Heart left ventricle (tissue), 16 donors: ENCODE measurements around the gene XPR1. TPM values are rescaled to one million over a fixed set of nuclear protein-coding genes. Genes with fewer than 3 reads are reported as not detected.
"Not testable (repeated sequence)": the region's sequence is repeated elsewhere in the genome, so short reads cannot be mapped to it uniquely, and the experiment has no call there.

ENCODE experiments used
- ATAC-seq, 4 donors: fragments of 200-7000 bp; cut with Tn5 transposase; one replicate each; pipeline ENCODE4 v1.9.1; 2020 to 2022; ENCODE audit warnings: moderate library complexity in 4 of 4, mild to moderate bottlenecking in 3 of 4, moderate number of reproducible peaks in 1 of 4
- DNase-seq, 5 donors: peaks; one replicate each; pipeline ENCODE4 v3.0.0-alpha.2; 2020
- H3K27ac ChIP-seq, 12 donors: fragments of 200-600 bp; sonication (generic) in 4 of 12; one replicate each; pipeline versions ENCODE4 v1.5.0 to v1.8.0; 2016 to 2022; ENCODE audit warnings: mild to moderate bottlenecking in 2 of 12
- H3K27me3 ChIP-seq, 9 donors: fragments of 200-600 bp; sonication (generic) in 2 of 9; one replicate each; pipeline versions ENCODE4 v1.5.1 to v1.8.0; 2016 to 2022; ENCODE audit warnings: mild to moderate bottlenecking in 3 of 9
- H3K36me3 ChIP-seq, 9 donors: fragments of 200-600 bp; sonication (generic) in 2 of 9; one replicate each; pipeline versions ENCODE4 v1.5.0 to v1.8.0; 2018 to 2022; ENCODE audit warnings: mild to moderate bottlenecking in 2 of 9
- H3K4me1 ChIP-seq, 12 donors: fragments of 200-600 bp; sonication (generic) in 4 of 12; one replicate each; pipeline versions ENCODE4 v1.5.0 to v1.8.0; 2016 to 2022; ENCODE audit warnings: mild to moderate bottlenecking in 3 of 12
- H3K4me3 ChIP-seq, 12 donors: fragments of 200-600 bp; sonication (generic) in 4 of 12; one replicate each; pipeline versions ENCODE4 v1.5.0 to v1.8.0; 2017 to 2022; ENCODE audit warnings: mild to moderate bottlenecking in 9 of 12, moderate library complexity in 4 of 12
- H3K9me3 ChIP-seq, 12 donors: fragments of 200-600 bp; sonication (generic) in 4 of 12; one replicate each; pipeline versions ENCODE4 v1.5.0 to v1.8.0; 2016 to 2022; ENCODE audit warnings: mild to moderate bottlenecking in 1 of 12
- POLR2A ChIP-seq, 2 donors: fragments of 450-650 bp; IDR thresholded peaks; one replicate each; pipeline ENCODE4 v1.6.1; 2017; ENCODE audit warnings: antibody characterized with exemption in 2 of 2, mild to moderate bottlenecking in 2 of 2, moderate library complexity in 2 of 2
- WGBS, 4 donors: extraction: QIAGEN DNeasy Blood & Tissue Kit in 2 of 4; methylation state at CpG; one replicate each; pipeline versions ENCODE4 v1.1.5 to v1.1.7; 2013 to 2018; 5-methylcytosine and 5-hydroxymethylcytosine counted together
- intact Hi-C, 10 donors: fragments of 100-400 bp; cut with DNase I; formaldehyde crosslinking; loops; one replicate each; pipeline versions ENCODE4 v1.11.1 to v1.14.2; 2022
- polyA plus RNA-seq, 2 donors: library from polyadenylated mRNA; stranded (reverse); fragments of 200-250 nt; gene quantifications; one replicate each; pipeline ENCODE4 v1.2.3, GENCODE V29; 2013
- total RNA-seq, 9 donors: library from RNA; depleted of rRNA in 2 of 9; stranded (reverse); fragments of >200 nt in 2 of 9; fragmentation: NEBNext Ultra II Directional in 3 of 9; extraction: Animal tissue kit (Norgen Biotek cat#: 25700) in 3 of 9; gene quantifications; one replicate each; pipeline versions ENCODE4 v1.1.0 to v1.2.4, GENCODE V29; 2016 to 2023
- TF ChIP-seq, protein P1 (sequence below), 12 donors: fragments of 200-600 bp; sonication (generic) in 4 of 12; IDR thresholded peaks; one replicate each; pipeline versions ENCODE4 v1.5.0 to v1.8.0; 2018 to 2022; ENCODE audit warnings: antibody characterized with exemption in 12 of 12, mild to moderate bottlenecking in 5 of 12
- donor health status: ischemic (EF 13 %, LVEDD 7.1; RV severe dilation, severe dysfunction).
- donor health status: healthy with polysubstance abuse.
- donor health status: DM: no; HTN: yes; CAD: no.
- donor health status: DM: no; HTN: no; CAD: no.
- donor health status: ischemic (EF 25% LVEDD 6.9; RV normal size, moderate dysfunction).
- donor health status: ischemic (EF 25% LVEDD 5.7; RV mildly dilated, moderate dysfunction).
- donor health status: healthy.
- donor health status: DM: yes; HTN: yes; CAD: no.
- donor health status: ischemic (EF 35%, LVEDD 5.7; RV mildly dilated, moderate dysfunction).
- donor health status: nonischemic (EF 11% LVEDD 7.7; RV severe dilation, severe dysfunction).
- donor health status: DM: yes; HTN: yes; CAD: no.
- donor health status: PGD.
- donor health status: ischemic (EF 29% LVEDD 5.4; RV normal size, mild dysfunction).
- donor health status: nonischemic (EF 23%, LVEDD 6.1; RV moderate dilation, normal function).

Gene XPR1
- total and polyA plus RNA-seq, 11 donors, result 18.6 to 163 (median 59.8) TPM

DNA sequence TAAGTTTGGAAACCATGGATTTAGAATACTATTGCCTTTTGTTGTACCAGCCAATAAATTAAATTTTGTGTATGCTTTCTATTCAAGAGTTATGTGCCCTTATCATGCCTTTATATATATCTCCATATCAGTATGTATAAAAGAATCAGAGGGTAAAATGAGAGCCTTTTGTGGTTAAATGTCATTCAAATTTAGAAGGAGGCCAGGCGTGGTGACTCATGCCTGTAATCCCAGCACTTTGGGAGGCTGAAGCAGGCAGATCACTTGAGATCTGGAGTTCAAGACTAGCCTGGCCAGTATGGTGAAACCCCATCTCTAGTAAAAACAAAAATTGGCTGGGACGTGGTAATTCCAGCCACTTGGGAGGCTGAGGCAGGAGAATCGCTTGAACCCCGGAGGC is 88.9 kb downstream of the XPR1 start:
- peaks cover 0 to 40% (median 11%) of the 10 kb centered on the region in 12 donors for H3K4me1 ChIP-seq
- WGBS, 4 donors, result 88 to 96% (median 96%) methylated on average over 4 of the region's 4 CpGs
- no peak for TF ChIP-seq POLR2A (IDR thresholded peaks at IDR 0.05)
- TF ChIP-seq, protein P1, sequence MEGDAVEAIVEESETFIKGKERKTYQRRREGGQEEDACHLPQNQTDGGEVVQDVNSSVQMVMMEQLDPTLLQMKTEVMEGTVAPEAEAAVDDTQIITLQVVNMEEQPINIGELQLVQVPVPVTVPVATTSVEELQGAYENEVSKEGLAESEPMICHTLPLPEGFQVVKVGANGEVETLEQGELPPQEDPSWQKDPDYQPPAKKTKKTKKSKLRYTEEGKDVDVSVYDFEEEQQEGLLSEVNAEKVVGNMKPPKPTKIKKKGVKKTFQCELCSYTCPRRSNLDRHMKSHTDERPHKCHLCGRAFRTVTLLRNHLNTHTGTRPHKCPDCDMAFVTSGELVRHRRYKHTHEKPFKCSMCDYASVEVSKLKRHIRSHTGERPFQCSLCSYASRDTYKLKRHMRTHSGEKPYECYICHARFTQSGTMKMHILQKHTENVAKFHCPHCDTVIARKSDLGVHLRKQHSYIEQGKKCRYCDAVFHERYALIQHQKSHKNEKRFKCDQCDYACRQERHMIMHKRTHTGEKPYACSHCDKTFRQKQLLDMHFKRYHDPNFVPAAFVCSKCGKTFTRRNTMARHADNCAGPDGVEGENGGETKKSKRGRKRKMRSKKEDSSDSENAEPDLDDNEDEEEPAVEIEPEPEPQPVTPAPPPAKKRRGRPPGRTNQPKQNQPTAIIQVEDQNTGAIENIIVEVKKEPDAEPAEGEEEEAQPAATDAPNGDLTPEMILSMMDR (IDR thresholded peaks at IDR 0.05), result no peak

DNA sequence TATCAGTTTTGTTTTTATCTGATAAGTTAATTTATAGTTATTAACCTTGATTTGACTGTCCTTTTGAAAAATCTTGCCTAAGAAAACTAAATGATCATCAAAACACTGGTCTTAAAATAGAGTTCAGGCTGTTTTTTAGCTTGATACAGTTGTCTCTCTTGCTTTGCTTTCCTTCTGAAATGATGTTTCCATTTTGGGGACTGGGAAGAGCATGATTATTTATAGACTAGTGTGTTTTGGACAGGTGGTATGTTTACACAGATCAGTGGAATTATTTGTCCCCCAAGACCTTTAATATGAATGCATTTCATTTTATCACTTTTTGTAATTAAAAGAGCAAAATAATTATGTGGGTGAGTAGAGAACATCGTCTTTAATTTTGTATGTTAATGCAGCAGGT is 90.8 kb downstream of the XPR1 start:
- WGBS, 4 donors, result 88 to 95% (median 93%) methylated on average over 1 of the region's 1 CpG
- ATAC-seq, result peak in 1 of 4 donors; percentile 41
- Histone ChIP-seq H3K4me3 (no peak overlapping the region), H3K27ac (peak overlapping the region in 4 of 12 donors; percentile 11 to 31 (median 20)), H3K36me3 (no peaks in the 10 kb centered on the region), H3K9me3 (peaks cover 0 to 5% (median 0%) of the 10 kb centered on the region in 12 donors), H3K4me1 (peaks cover 0 to 42% (median 11%) of the 10 kb centered on the region in 12 donors), H3K27me3 (no peaks in the 10 kb centered on the region)
- intact Hi-C loops, result no loop called here
- DNase-seq, result no peak
- TF ChIP-seq, protein P1 (IDR thresholded peaks at IDR 0.05), result no peak
- TF ChIP-seq POLR2A (IDR thresholded peaks at IDR 0.05), result no peak

More for the DNA sequence above, 88.9 kb downstream of the XPR1 start:
- Histone ChIP-seq H3K4me3 (no peak overlapping the region), H3K9me3 (no peaks in the 10 kb centered on the region), H3K27me3 (no peaks in the 10 kb centered on the region), H3K27ac (no peak overlapping the region), H3K36me3 (no peaks in the 10 kb centered on the region)
- ATAC-seq, result no peak
- intact Hi-C loops, result no loop called here
- DNase-seq, result no peak

DNA sequence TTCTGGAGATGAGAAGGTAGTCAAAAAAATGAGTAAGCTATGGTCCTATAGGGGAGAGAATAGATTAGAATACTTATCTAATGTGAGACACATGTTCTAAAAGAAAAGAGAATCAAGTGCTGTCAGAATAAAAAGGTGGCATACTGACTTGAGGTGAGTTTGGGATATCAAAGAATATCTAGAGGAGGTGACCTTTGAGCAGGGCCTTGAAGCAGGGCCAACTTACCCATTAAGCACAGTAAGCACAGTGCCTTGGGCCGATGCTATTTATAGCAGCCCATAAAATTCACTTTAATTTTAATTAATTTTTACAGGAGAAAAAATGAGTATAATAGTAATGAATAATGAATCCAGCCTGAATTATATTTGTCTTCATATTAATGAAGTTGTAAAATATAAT is 92.2 kb downstream of the XPR1 start:
- Histone ChIP-seq H3K4me3 (no peak overlapping the region), H3K4me1 (peaks cover 0 to 37% (median 11%) of the 10 kb centered on the region in 12 donors), H3K9me3 (peaks cover 0 to 8% (median 0%) of the 10 kb centered on the region in 12 donors), H3K27me3 (no peaks in the 10 kb centered on the region), H3K36me3 (no peaks in the 10 kb centered on the region), H3K27ac (peak overlapping the region in 2 of 12 donors; percentile 7 to 16)
- no peak for DNase-seq
- intact Hi-C loops, result no loop called here
- peak in 3 of 4 donors; percentile 44 to 68 (median 62) for ATAC-seq
- TF ChIP-seq, protein P1 (IDR thresholded peaks at IDR 0.05), result no peak
- no peak for TF ChIP-seq POLR2A (IDR thresholded peaks at IDR 0.05)
- 46 to 72% (median 58%) methylated on average over 1 of the region's 1 CpG for WGBS, 4 donors

DNA sequence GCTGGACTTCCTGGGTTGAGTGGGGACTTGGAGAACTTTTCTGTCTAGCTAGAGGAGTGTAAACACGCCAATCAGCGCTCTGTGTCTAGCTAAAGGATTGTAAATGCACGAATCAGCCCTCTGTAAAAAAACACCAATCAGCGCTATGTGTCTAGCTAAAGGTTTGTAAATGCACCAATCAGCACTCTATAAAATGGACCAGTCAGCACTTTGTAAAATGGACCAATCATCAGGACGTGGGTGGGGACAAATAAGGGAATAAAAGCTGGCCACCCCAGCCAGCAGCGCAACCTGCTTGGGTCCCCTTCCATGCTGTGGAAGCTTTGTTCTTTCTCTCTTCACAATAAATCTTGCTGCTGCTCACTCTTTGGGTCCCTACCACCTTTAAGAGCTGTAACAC is 94.2 kb downstream of the XPR1 start:
- 92 to 100% (median 95%) methylated on average over 6 of the region's 6 CpGs for WGBS, 4 donors
- ATAC-seq, H3K27ac ChIP-seq, DNase-seq, H3K36me3 ChIP-seq, H3K4me3 ChIP-seq, intact Hi-C loops, H3K27me3 ChIP-seq: not testable (repeated sequence)
- peaks cover 0 to 32% (median 9%) of the 10 kb centered on the region in 12 donors for H3K4me1 ChIP-seq
- H3K9me3 ChIP-seq, result peaks cover 0 to 23% (median 6%) of the 10 kb centered on the region in 12 donors

DNA sequence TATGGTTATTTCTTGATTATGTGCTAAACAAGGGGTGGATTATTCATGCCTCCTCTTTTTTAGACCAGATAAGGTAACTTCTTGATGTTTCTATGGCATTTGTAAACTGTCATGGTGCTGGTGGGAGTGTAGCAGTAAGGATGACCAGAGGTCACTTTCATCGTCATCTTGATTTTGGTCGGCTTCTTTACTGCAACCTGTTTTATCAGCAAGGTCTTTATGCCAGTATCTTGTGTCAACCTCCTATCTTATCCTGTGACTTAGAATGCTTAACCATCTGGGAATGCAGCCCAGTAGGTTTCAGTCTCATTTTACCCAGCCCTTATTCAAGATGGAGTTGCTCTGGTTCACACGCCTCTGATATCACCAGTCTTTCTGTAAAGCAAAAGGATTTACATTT is 95.9 kb downstream of the XPR1 start:
- intact Hi-C loops, H3K4me3 ChIP-seq: not testable (repeated sequence)
- 58 to 70% (median 64%) methylated on average over 3 of the region's 3 CpGs for WGBS, 4 donors

More for the DNA sequence above, 95.9 kb downstream of the XPR1 start:
- not testable (repeated sequence) for H3K27me3 ChIP-seq, H3K27ac ChIP-seq, ATAC-seq, DNase-seq, H3K36me3 ChIP-seq
- Histone ChIP-seq H3K4me1 (peaks cover 0 to 28% (median 8%) of the 10 kb centered on the region in 12 donors), H3K9me3 (peaks cover 0 to 31% (median 8%) of the 10 kb centered on the region in 12 donors)
